Ovary (tissue), 9 donors: ENCODE results near the gene CAPN9. TPM values are rescaled to one million over a fixed set of nuclear protein-coding genes. Genes with fewer than 3 reads are reported as not detected.
A peak's percentile ranks its signal among the peaks of the same experiment; 100 is the strongest.

ENCODE experiments used
- DNase-seq, 5 donors: peaks; one replicate each; pipeline ENCODE4 v3.0.0-alpha.2; 2019 to 2020
- H3K27ac ChIP-seq, 2 donors: fragments of 200-600 bp; one replicate each; pipeline versions ENCODE4 v1.5.1 to v1.8.0; 2019 to 2022
- H3K27me3 ChIP-seq: fragments of 200-600 bp; one replicate; pipeline ENCODE4 v1.8.0; 2022
- H3K36me3 ChIP-seq: fragments of 200-600 bp; sonication (generic); one replicate; pipeline ENCODE4 v1.5.1; 2019
- H3K4me1 ChIP-seq: one replicate; pipeline ENCODE4 v1.8.1; 2013; ENCODE audit warnings: mild to moderate bottlenecking, moderate library complexity; ENCODE audit not compliant: insufficient read depth
- H3K4me3 ChIP-seq: fragments of 200-600 bp; sonication (generic); one replicate; pipeline ENCODE4 v1.5.1; 2017
- H3K9me3 ChIP-seq, 2 donors: fragments of 200-600 bp in 1 of 2; sonication (generic) in 1 of 2; one replicate each; pipeline versions ENCODE4 v1.5.1 to v1.8.1; 2013 to 2019; ENCODE audit warnings: mild to moderate bottlenecking in 1 of 2, moderate library complexity in 1 of 2
- EP300 ChIP-seq: sonication (generic); formaldehyde crosslinking; IDR thresholded peaks from one replicate; pipeline ENCODE4 v1.6.1; 2017; ENCODE audit warnings: antibody characterized with exemption
- POLR2A ChIP-seq: fragments of 450-650 bp; IDR thresholded peaks from one replicate; pipeline ENCODE4 v1.6.1; 2017; ENCODE audit warnings: antibody characterized with exemption, mild to moderate bottlenecking, moderate library complexity
- WGBS, 3 donors: extraction: QIAGEN DNeasy Blood & Tissue Kit in 1 of 3; methylation state at CpG; one replicate each; pipeline versions ENCODE4 v1.1.5 to v1.1.7; 2013 to 2017; 5-methylcytosine and 5-hydroxymethylcytosine counted together
- intact Hi-C, 4 donors: fragments of 100-400 bp; cut with DNase I; formaldehyde crosslinking; loops; one replicate each; pipeline versions ENCODE4 v1.11.0 to v1.15.1; 2022 to 2023
- polyA plus RNA-seq, 2 donors: library from polyadenylated mRNA; stranded (reverse); fragments of 200-250 nt in 1 of 2; fragments of 350-450 nt in 1 of 2; fragmentation: Illumina TruSeq in 1 of 2; extraction: RNeasy Lipid Tissue Mini Kit (QIAGEN cat#74804) in 1 of 2; gene quantifications; one replicate each; pipeline ENCODE4 v1.2.3, GENCODE V29; 2013 to 2014
- total RNA-seq, 7 donors: library from RNA; depleted of rRNA in 2 of 7; stranded (reverse); fragments of >200 nt in 2 of 7; fragmentation: NEBNext Ultra II Directional in 3 of 7; extraction: Animal tissue kit (Norgen Biotek cat#: 25700) in 3 of 7; gene quantifications; one replicate each; pipeline versions ENCODE4 v1.1.0 to v1.2.4, GENCODE V29; 2016 to 2023
- TF ChIP-seq, protein P1 (sequence below), 3 donors: fragments of 450-650 bp in 2 of 3; fragments of 200-600 bp in 1 of 3; IDR thresholded peaks; one replicate each; pipeline versions ENCODE4 v1.5.1 to v1.8.0; 2016 to 2022; ENCODE audit warnings: antibody characterized with exemption in 3 of 3, mild to moderate bottlenecking in 1 of 3
- donor health status: DM: no; HTN: no; CAD: no; lungs with moderate emphysema.
- donor health status: DM: no; HTN: no; CAD: no.
- donor health status: Bipolar disorder and iron deficiency.
- donor health status: DM: yes; HTN: yes; CAD: no.
- donor health status: DM: no; HTN: no; CAD: no.
- donor health status: DM: yes; HTN: yes; CAD: no.

The CAPN9 gene
- total and polyA plus RNA-seq, 9 donors = 0.08 to 2.5 (median 0.29) TPM; not detected in 1

GRCh38 chr1:230770317-230770716 lies 23.1 kb downstream of the CAPN9 start:
- Histone ChIP-seq H3K36me3 (no peaks in the 10 kb centered on the region), H3K9me3 (no peaks in the 10 kb centered on the region), H3K27me3 (no peaks in the 10 kb centered on the region), H3K27ac (no peak overlapping the region), H3K4me1 (peaks cover 5% of the 10 kb centered on the region), H3K4me3 (no peak overlapping the region)
- WGBS, 3 donors = 91 to 100% (median 96%) methylated on average over 1 of the region's 1 CpG
- no peak for DNase-seq
- intact Hi-C loops = loop anchor here in 3 of 4 donors (5.0 to 10.0 kb wide), 2 partner anchors 126 to 128 kb away; partner anchors contain the start of gene COG2 (in 3 of the 3)
- TF ChIP-seq POLR2A (no peak), EP300 (no peak)
- TF ChIP-seq, protein P1, sequence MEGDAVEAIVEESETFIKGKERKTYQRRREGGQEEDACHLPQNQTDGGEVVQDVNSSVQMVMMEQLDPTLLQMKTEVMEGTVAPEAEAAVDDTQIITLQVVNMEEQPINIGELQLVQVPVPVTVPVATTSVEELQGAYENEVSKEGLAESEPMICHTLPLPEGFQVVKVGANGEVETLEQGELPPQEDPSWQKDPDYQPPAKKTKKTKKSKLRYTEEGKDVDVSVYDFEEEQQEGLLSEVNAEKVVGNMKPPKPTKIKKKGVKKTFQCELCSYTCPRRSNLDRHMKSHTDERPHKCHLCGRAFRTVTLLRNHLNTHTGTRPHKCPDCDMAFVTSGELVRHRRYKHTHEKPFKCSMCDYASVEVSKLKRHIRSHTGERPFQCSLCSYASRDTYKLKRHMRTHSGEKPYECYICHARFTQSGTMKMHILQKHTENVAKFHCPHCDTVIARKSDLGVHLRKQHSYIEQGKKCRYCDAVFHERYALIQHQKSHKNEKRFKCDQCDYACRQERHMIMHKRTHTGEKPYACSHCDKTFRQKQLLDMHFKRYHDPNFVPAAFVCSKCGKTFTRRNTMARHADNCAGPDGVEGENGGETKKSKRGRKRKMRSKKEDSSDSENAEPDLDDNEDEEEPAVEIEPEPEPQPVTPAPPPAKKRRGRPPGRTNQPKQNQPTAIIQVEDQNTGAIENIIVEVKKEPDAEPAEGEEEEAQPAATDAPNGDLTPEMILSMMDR (IDR thresholded peaks at IDR 0.05) = no peak

DNA sequence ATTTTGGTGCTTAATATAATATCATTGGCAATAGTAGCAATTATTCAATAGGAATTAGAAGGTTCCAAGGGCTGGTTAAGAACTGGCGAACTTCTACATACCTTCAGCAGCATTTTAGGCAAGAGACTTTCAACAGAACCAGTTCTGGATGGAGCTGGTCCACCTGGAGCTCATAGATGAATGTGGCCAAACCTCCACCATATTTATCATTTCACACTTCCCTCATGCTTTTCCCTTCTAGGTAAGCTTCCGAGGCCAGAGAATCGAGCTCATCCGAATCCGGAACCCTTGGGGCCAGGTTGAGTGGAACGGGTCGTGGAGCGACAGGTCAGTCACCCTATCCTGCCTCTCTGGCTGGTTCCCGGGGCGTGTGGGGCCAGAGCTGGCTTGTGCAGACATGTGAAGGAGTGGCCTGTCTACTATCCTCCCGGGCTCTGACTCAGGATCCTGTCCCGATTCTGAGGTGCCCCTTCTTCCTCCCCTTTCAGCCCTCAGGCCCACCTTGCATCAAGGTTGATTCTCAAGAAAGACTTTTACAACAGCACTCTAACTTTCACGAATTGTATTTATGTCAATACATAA lies 24.7 kb downstream of the CAPN9 start:
- no peak for DNase-seq
- intact Hi-C loops = loop anchor here in 3 of 4 donors (5.0 to 10.0 kb wide), 2 partner anchors 127 to 130 kb away; partner anchors contain the start of gene COG2 (in 3 of the 3)
- Histone ChIP-seq H3K27me3 (no peaks in the 10 kb centered on the region), H3K9me3 (no peaks in the 10 kb centered on the region), H3K36me3 (no peaks in the 10 kb centered on the region), H3K4me3 (no peak overlapping the region), H3K27ac (no peak overlapping the region), H3K4me1 (peaks cover 5% of the 10 kb centered on the region)
- TF ChIP-seq, protein P1 (IDR thresholded peaks at IDR 0.05) = no peak
- no peak for TF ChIP-seq POLR2A
- TF ChIP-seq EP300 = no peak
- WGBS, 3 donors = 88 to 90% (median 89%) methylated on average over 13 of the region's 13 CpGs

- no peaks in the 10 kb centered on the region for H3K27me3 ChIP-seq
- TF ChIP-seq, protein P1 (IDR thresholded peaks at IDR 0.05) = peak in 1 of 3 donors; percentile 40
- TF ChIP-seq POLR2A = no peak
- no peak overlapping the region for H3K4me3 ChIP-seq
- peak in 4 of 5 donors; percentile 22 to 44 (median 38) for DNase-seq
- H3K4me1 ChIP-seq = peaks cover 5% of the 10 kb centered on the region
- no peaks in the 10 kb centered on the region for H3K9me3 ChIP-seq
- WGBS, 3 donors = 40 to 47% (median 41%) methylated on average over 14 of the region's 14 CpGs
- H3K36me3 ChIP-seq = no peaks in the 10 kb centered on the region
- intact Hi-C loops = loop anchor here in 3 of 4 donors (5.0 to 10.0 kb wide), 2 partner anchors 128 to 130 kb away; partner anchors contain the start of gene COG2 (in 3 of the 3)
- H3K27ac ChIP-seq = no peak overlapping the region
These were observed 25.5 kb downstream of the CAPN9 start for GRCh38 chr1:230772457-230773395.

DNA sequence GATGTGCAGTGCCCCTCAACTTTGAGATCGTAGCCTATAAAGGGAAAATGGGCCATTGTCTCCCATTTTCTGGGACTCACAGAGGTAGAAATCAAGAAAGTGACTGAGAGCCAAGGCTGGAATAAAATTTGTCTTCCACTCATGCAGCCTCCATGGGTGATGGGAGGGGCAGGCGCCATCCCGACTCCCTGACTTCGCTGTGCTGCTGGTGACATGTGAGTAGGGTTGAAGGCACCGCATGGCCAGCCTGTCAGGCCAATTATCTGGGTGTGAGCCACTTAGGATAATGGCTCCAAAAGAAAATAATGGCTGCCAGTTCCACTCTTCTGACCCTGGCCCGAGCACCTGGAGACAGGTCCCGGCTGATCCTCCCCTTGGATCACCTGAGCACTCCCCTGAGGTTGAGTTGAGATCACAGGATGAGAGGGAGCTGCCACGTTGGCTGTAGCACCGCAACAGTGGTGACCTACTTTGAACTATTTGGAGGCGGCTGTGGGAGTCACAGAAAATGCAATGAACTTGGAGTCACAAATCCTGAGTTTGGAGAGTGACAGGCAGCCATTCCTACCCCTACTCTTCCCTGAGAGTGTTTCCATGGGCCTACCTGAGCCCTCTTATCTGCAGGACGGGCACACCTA lies 26.3 kb downstream of the CAPN9 start:
- intact Hi-C loops = loop anchor here in 3 of 4 donors (5.0 to 10.0 kb wide), 2 partner anchors 129 to 131 kb away; partner anchors contain the start of gene COG2 (in 3 of the 3)
- H3K4me3 ChIP-seq = no peak overlapping the region
- peaks cover 5% of the 10 kb centered on the region for H3K4me1 ChIP-seq
- no peaks in the 10 kb centered on the region for H3K27me3 ChIP-seq
- no peaks in the 10 kb centered on the region for H3K9me3 ChIP-seq
- TF ChIP-seq, protein P1 (IDR thresholded peaks at IDR 0.05) = peak in 1 of 3 donors; percentile 11
- no peak for TF ChIP-seq POLR2A
- DNase-seq = no peak
- H3K27ac ChIP-seq = no peak overlapping the region
- no peaks in the 10 kb centered on the region for H3K36me3 ChIP-seq
- 64 to 68% (median 65%) methylated on average over 11 of the region's 11 CpGs for WGBS, 3 donors
